ENCODE results near the gene VPS13D.
"Not testable (repeated sequence)": the region's sequence is repeated elsewhere in the genome, so short reads cannot be mapped to it uniquely, and the experiment has no call there.

The VPS13D gene

DNA sequence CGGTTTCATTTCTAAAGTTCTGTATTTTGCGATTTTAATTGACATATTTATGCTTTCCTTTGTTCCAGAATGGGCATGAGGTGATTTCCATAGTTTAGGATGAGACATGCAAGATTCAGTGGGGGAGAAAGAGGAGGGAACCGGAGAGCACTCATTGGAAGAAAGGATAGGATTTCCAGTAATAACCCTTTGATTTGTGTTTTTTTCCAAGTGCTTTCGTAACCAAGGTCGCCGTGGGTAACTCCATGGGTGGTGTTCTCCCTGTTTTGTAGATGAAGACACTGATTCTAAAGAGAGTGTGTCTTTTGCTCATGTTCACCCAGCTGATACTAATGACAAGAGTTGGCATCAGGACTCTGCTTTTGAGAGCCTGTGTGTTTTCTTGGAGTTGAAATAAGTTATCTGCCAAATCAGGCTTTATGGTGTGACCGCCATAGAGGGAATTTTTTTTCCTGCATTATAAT is 218.1 kb downstream of the VPS13D start:
- DNase-seq = no peak
- intact Hi-C loops (cut with DNase I) = no loop called here

DNA sequence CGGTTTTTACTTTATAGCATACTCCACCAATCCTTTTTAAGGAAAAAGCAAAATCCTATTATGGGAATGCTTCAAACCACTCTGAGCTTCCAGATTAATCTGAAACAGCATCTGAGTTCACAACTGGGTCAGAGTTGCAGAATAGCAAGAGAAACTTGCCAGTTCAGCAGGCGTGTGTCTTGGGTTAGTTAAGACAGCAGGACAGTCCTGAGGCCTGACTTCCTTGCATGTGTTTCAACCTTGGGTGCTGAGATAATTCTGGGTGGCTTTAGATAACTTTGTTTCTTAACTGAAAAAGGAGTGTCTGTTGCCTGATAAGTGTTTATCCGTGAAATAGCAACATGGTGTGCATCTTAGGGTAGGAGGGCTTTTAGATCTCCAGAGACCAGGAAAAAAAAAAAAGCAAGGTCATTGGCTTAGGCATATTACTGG is 218.9 kb downstream of the VPS13D start:
- DNase-seq = peak in 2 of 42 donors; percentile 34 to 52
- intact Hi-C loops (cut with DNase I) = no loop called here

DNA sequence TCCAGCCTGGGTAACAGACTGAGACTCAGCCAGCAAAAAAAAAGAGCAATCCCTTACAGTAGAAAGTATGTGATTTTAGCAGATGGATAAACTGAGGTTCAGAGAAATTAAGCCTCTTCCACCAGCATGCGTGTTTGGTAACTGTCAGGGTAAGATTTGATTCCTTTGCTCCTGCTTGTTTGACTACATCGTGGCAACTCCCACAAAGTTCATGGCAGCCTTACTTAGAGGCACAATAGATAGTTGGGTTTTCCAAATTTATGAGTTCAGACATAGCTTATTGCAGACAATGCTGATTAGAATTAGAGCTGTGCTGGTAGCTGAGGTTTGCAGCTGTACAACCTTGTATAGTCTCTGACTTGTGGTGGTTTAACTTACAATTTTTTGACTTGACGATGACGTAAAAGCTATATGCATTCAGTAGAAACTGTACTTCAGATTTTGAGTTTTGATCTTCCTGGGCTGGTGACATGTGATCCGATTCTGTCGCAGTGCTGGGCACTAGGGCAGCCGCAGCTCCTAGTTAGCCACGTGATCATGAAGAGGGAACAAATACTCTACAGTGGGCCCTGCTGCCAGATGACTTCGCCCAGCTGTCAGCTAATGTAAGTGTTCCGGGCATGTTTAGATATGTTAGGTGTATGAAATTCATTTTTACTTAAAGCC is 220.4 kb downstream of the VPS13D start:
- intact Hi-C loops (cut with DNase I) = no loop called here
- DNase-seq = peak; percentile 21 to 85 (median 66)

DNA sequence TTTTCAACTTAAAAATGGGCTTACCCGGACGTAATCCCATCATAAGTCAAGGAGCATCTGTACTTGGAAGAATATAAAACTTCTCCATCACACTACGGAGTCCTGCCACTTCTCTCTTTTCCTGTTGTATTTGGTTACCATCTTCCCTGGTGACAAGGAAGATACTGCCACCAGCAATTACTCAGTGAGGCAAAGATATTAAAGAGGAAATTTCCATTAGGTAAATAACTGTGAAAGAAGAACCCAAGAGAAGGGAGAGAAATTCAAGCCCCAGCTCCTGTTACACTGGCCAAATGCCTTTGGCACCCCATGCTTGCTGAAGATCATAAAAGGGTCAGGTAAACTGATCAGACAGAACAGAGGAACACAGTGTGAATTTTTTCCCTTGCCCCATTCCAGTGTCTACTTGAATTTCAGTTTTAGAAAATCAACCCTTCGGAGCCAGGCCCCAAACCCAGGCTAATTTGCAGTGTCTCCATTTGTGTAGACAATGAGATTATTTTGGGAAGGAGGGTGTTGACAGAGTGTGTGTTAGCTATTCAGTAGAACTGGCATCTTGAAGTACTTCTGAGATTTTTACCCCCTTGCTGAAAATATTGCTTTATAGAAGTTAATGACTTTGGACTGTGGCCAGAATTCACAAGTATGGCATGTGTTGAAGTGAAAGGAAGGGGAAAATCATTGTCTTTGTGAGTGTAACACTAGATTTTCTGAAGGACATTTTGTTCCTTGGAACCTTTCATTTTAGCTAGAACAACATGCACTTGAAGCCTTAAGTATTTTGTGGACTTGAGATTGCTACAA is 221.1 kb downstream of the VPS13D start:
- no peak for DNase-seq
- intact Hi-C loops (cut with DNase I) = no loop called here

DNA sequence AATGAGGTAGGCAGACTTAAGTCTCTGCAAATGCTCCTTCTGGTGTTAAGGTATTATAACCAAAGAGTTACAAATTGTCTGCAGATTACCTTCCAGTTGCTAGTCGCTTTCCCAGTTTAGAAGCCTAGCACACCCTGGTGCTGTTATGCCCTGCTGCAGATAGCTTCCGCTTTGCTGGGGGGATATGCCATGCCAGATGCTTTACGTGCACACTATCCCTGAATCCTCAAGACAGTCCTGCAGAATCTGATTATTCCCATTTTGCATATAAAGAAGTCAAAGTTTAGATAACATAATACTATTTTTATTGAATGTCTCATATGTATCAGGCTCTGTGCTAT is 221.7 kb downstream of the VPS13D start:
- no peak for DNase-seq
- intact Hi-C loops (cut with DNase I) = no loop called here

DNA sequence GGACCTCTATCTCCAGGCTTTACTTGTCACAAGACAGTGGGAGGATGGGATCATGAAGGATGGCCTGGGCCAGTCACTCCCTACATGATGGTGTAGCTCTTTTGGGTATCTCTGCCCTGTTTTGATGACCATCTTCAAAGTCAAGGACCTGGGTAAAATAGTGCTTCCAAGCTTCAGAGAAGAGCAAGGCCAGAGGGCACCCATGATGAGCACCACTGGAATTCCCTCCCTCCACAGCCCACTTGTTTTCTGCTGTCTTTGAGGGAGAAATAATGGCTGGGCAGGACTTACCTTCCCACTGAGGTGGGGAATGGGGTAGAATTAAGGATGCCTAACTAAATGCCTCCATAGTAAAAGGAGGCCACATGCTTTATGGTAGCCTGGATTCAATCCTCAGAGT is 222.4 kb downstream of the VPS13D start:
- intact Hi-C loops (cut with DNase I) = no loop called here
- no peak for DNase-seq

DNA sequence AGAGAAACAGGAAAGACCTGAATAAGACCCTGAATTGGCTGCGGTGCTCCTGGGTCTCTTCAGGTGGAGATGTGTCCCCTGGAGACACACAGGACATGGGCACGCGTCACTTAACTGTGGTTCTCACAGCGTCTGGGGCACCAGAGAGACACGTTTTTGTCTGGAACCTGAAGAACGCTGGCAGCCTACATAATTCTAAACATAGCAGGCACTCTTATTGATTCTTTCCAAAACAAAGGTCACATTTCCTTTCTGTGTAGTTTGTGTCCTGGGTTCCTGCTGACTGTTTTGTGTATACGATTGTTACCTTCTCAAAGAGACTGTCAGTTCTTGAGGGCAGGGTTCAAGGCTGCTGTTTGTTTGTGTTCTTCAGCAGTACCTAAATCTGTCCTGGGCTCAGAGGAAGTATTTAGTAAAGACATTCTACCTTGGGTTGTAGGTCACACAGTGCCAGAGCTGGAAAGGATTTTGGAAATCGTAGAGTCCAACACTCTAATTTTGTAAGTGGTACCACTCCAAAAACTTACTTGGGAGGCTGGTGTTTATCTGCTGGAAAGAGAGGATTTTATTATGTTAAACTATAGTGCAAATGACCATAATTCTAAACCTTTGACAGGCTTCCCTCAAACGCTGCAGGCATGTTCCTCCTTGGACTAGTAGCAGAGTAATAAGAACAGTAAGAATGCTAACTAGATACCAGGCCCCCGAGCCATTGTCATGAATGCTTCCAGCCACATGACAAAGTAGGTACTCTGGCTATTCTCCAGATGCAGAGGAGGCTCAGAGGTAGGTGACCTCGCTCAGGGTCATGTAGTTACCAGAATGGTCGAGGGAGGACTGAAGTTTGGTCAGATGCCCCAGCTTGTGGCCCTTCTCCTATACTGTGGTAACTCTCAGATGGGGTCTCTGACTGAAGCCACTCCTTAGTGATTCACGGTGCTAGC is 223.8 kb downstream of the VPS13D start:
- no peak for DNase-seq

DNA sequence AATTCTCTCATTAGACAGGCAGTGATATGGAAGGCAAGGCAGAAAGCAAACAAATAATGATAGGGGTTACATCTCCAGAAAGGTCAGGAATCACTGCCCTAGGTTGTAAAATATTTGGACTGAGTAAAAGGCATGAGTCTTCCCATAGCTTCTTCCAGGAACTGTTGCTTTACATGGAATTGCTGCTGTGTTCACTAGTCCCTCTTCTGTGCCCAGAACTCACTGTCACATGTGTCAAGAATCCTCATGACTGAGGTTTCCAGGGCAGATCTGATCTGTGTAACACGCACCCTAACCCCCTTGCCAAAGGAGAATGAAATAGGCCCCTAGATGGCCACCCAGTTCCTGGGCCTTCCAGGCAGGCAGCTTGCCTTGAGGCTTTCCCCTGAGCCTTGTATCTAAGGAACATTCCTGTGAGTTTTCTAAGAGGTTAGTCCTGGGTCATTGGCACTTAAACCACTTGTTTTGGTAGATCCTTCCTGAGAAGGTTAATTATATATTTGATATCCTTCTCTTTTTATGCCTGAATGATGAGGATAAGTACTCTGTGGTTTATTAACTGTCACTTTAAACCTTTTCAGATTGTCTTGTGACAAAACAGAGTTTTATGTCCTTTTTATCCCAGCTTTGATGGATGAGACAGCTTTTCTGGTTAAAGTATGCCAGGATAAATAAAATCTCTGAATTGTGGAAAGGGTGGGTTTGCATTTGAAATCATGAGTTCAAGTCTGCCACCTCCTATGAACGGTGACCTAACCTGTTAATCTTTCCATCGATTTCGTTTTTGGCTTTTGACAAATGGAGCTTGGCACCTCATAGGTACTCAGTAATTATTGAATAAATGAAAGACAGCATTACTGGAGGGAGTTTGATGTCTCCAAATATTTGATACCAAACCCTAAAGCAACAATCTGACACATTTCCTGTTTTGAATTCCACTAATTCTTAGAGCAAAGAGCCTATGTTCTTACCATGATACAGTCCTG is 224.9 kb downstream of the VPS13D start:
- intact Hi-C loops (cut with DNase I) = no loop called here
- no peak for DNase-seq

More for the DNA sequence above, 223.8 kb downstream of the VPS13D start:
- intact Hi-C loops (cut with DNase I) = no loop called here

DNA sequence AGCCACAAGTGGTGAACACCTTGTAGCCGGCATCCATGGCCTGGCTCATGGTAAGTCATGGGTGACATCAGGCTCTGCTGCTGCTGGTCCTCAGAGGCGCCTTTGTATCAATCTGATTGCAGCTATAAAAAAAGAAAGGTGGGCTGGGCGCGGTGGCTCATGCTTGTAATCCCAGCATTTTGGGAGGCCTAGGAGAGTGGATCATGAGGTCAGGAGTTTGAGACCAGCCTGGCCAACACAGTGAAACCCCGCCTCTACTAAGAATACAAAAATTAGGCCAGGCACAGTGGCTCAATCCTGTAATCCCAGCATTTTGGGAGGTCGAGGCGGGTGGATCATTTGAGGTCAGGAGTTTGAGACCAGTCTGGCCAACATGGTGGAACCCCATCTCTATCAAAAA is 226.3 kb downstream of the VPS13D start:
- intact Hi-C loops (cut with DNase I); DNase-seq: not testable (repeated sequence)

DNA sequence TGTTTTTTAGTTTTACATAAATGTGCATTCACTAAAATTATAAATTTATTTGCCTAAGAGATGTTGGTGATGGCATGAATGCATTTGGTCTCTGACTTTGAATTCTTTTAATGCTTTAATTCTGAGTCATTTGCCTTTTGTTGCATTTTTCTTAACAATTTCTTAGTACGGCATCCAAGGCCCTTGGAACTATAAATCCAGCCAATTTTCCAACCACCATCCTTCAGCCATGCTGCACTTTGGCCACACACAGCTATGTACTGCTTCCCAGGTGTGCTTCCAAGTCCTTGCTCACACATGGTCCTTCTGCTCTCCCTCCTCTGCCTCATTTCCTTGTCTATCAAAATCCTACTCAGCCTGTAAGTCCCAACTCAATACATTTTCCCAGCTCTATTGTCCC is 227.1 kb downstream of the VPS13D start:
- DNase-seq = no peak
- intact Hi-C loops (cut with DNase I) = no loop called here

DNA sequence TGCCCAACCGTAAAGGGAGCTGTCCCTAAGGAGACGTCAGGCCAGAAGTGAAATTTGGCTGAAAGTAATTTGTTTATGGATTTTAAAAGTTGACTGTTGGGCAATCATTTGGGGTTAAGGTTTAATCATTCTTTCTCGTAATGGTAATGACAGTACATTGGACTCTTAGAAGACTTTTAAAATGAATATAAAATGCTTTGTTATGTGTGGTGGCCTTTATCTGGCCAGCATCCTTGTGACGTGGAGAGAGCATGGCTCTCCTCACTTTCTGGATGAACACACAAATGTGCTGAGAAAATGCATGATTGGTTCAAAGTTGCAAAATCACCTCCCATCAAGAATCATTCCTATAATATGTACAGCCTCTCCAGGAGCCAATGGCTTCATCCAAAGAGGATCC is 227.9 kb downstream of the VPS13D start:
- no peak for DNase-seq
- intact Hi-C loops (cut with DNase I) = no loop called here

DNA sequence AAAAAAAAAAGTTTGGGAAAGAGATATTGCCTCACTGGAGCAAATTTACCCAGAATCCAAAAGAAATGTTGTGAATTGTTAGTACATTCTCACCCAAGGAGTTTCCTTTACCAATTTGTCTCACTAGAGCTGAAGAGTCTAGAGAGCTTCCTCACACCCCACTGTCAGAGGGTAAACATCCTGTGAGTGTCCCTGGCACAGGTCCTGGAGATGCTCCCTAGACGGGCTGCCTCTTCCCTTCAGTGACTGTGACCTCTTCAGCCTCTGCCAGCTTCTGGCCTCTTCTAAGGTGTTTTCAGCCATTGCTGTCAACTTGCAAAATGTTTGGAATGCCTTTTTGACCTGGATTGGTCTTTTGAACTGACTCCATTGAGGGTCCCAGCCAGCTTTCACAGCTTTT is 228.7 kb downstream of the VPS13D start:
- no peak for DNase-seq
- intact Hi-C loops (cut with DNase I) = no loop called here

DNA sequence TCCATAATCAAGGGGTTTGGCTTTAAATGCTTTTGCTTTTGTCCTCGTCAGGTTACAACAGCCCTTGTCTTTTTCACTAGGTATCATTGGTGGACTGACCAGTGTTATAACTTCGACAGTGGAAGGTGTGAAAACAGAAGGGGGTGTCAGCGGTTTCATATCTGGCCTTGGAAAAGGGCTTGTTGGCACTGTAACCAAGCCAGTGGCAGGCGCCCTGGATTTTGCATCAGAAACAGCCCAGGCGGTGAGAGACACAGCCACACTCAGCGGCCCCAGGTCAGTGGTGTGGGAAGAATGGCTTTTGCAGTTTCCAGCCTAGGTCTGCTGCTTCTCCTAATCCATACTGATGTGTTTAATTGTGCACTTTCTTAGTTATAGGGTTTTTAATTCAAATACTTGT is 230.3 kb downstream of the VPS13D start:
- intact Hi-C loops (cut with DNase I) = no loop called here
- DNase-seq = no peak

DNA sequence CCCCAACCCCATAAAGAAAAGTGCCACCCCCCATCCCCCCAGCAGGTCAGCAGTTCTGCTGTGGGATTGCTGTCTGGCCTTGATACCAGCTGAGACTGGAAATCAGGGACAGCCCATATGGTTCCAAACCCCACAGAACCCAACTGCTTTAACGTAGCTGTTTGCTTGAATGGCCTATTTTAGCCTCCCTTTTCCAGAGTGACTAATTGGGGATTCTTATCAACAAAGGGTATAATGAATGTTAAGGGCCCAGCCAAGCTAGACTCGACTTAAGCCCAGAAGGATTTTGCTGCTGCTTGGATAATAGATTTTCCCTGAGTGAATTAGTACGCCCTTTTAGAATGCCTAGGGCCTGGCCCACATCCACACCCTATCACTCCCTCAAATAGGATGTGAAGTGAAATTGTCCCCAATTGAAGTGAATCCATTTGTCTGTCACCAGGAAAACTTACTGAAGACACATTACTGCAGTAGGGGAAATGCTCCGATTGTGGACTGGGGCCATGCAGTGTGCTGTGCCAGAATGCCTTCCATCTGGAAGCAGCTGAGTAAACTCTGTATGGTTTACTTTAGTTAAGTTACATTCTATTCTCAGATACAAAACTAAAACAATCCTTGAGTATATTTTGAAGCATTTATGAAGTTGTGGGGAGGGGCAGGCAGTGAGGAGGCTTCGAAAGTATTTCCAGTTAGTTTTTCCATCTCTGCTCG is 231.2 kb downstream of the VPS13D start:
- no peak for DNase-seq
- intact Hi-C loops (cut with DNase I) = no loop called here

DNA sequence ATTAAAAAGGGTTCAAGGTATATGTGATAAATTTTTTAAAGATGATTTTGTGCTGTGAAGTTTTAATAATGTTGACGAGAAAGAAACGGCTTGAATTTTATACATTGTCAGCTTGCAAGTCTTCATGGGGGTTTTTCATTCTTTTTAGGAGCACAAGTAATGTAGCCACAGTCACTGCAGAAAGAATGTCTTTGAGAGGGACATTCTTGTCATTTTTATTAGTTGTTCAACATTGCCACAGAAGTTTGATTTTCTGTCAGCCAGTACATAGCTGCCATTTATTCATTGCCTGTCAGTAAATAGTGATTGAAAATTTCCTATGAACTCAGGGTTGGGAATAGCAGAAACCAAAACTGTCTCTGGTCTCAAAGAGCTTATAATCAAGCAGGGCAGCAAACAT is 231.9 kb downstream of the VPS13D start:
- intact Hi-C loops (cut with DNase I) = no loop called here
- no peak for DNase-seq

DNA sequence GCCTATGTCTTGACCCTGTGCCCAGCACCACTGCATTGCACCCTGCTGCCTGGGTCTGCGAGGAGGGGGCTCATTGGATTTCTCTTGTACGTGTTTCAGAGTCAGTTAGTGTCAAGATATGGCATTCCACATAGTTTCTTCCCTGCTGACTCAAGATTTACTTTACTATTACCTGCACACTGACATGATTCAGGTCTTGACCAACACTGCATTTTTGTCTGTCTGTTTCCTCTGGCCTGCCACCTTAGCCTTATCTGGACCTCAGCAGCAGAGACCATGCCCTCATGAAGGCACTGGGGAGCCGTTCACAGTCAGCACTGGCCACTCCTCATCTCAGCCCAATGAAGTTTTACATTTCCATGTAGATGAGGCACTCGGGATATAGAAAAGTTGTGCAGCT is 232.8 kb downstream of the VPS13D start:
- DNase-seq = no peak
- intact Hi-C loops (cut with DNase I) = no loop called here

DNA sequence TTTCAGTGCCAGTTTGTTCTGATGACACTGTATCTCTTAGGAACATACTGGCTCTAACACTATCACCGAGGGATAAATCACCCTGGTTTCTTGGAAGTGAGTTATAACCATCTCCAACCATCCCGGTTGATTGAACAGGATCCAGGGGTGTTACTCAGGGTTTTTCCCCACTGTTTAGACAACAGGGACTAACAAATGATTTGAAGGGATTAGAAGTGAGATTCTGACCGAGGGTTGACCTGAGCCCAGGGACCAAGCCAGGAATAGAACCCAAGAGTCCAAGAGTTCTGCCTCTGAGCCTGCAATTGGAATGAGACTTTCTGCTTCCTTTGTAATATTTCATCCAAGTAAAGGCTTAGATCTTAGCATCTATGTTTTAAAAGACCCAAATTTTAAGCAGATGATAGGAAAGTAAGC is 234.2 kb downstream of the VPS13D start:
- intact Hi-C loops (cut with DNase I) = no loop called here
- DNase-seq = no peak

DNA sequence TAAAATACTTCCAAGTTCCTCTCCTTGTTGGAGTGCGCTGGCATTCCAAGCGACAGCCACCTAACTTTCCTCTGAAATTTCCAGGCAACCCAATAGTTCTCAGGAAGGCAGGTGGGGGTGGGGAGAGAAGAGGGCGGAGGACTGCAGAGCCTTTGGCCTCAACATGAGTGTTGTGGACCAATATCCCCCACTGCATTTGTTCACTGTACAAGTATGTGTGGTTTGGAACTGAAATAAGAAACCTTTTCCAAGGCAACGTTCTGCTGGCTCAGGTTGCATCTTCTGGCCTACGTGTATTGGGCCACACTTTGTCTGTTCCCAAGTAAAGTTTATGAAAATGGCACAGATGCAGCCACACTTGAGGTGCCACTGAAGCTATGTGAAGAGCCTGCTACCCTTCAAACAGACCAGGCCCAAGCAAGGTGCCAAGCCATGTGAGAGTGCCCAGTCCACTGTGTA is 234.8 kb downstream of the VPS13D start:
- intact Hi-C loops (cut with DNase I) = no loop called here

More for the DNA sequence above, 234.8 kb downstream of the VPS13D start:
- no peak for DNase-seq

All from head of caudate nucleus (tissue), 42 donors.